GM23338 (cell line): ENCODE measurements around the gene LRRC4. TPM values are rescaled to one million over a fixed set of nuclear protein-coding genes. Genes with fewer than 3 reads are reported as not detected.

Experiments used
- ATAC-seq: fragments of 200-7000 bp; cut with Tn5 transposase; 3 replicates; pipeline ENCODE4 v1.9.1; 2020
- DNase-seq: peaks from one replicate; pipeline ENCODE4 v3.0.0-alpha.2; 2015; ENCODE audit warnings: low spot score
- H2AFZ ChIP-seq: fragments of 200-600 bp; sonication (generic); 2 replicates; pipeline ENCODE4 v1.8.0; 2016; ENCODE audit warnings: antibody characterized with exemption, mild to moderate bottlenecking, moderate library complexity
- H3F3A ChIP-seq: fragments of 200-600 bp; sonication (generic); replicated peaks from 2 replicates; pipeline ENCODE4 v1.8.0; 2017; ENCODE audit warnings: antibody characterized with exemption, mixed run types, low read depth
- H3K27ac ChIP-seq: fragments of 200-600 bp; sonication (generic); 2 replicates; pipeline ENCODE4 v1.6.1; 2016; ENCODE audit warnings: low read depth
- H3K27me3 ChIP-seq: fragments of 200-600 bp; sonication (generic); 2 replicates; pipeline ENCODE4 v1.8.0; 2016; ENCODE audit warnings: mild to moderate bottlenecking, mixed run types, moderate library complexity; ENCODE audit not compliant: insufficient read depth
- H3K36me3 ChIP-seq: fragments of 200-600 bp; sonication (generic); 2 replicates; pipeline ENCODE4 v1.8.0; 2016; ENCODE audit warnings: mild to moderate bottlenecking; ENCODE audit not compliant: insufficient read depth
- H3K4me1 ChIP-seq: fragments of 200-600 bp; sonication (generic); 2 replicates; pipeline ENCODE4 v1.8.0; 2016; ENCODE audit warnings: mild to moderate bottlenecking, moderate library complexity; ENCODE audit not compliant: insufficient read depth
- H3K4me2 ChIP-seq: fragments of 200-600 bp; sonication (generic); 2 replicates; pipeline ENCODE4 v1.7.1; 2017; ENCODE audit warnings: mixed run types
- H3K4me3 ChIP-seq: fragments of 200-600 bp; sonication (generic); 2 replicates; pipeline ENCODE4 v1.6.1; 2016; ENCODE audit warnings: mixed run types
- H3K79me2 ChIP-seq: fragments of 200-600 bp; sonication (generic); replicated peaks from 2 replicates; pipeline ENCODE4 v1.8.0; 2017; ENCODE audit warnings: mild to moderate bottlenecking; ENCODE audit not compliant: insufficient read depth
- H3K9me2 ChIP-seq: fragments of 200-600 bp; sonication (generic); 2 replicates; pipeline ENCODE4 v1.8.0; 2017; ENCODE audit not compliant: insufficient read depth
- H4K20me1 ChIP-seq: fragments of 200-600 bp; sonication (generic); replicated peaks from 2 replicates; pipeline ENCODE4 v1.8.0; 2017; ENCODE audit warnings: mild to moderate bottlenecking; ENCODE audit not compliant: insufficient read depth
- H3K27ac Mint-ChIP-seq: 2 replicates; pipeline ENCODE4 v1.8.0; 2020; ENCODE audit warnings: inconsistent platforms, mild to moderate bottlenecking, moderate library complexity, mixed read lengths
- H3K27me3 Mint-ChIP-seq: 3 replicates; pipeline ENCODE4 v1.8.0; 2022; ENCODE audit warnings: low read depth, mild to moderate bottlenecking, moderate library complexity, mixed read lengths, inconsistent platforms; ENCODE audit not compliant: insufficient read depth, poor library complexity
- H3K36me3 Mint-ChIP-seq: 3 replicates; pipeline ENCODE4 v1.8.0; 2021; ENCODE audit warnings: low read depth, mild to moderate bottlenecking, inconsistent platforms, moderate library complexity, mixed read lengths
- H3K4me1 Mint-ChIP-seq: 3 replicates; pipeline ENCODE4 v1.8.0; 2020; ENCODE audit warnings: mild to moderate bottlenecking, inconsistent platforms, mixed read lengths
- H3K4me3 Mint-ChIP-seq: 3 replicates; pipeline ENCODE4 v1.8.0; 2021; ENCODE audit warnings: moderate library complexity, mild to moderate bottlenecking, inconsistent platforms, mixed read lengths
- H3K9me3 Mint-ChIP-seq: 3 replicates; pipeline ENCODE4 v1.8.0; 2020; ENCODE audit warnings: moderate library complexity, mild to moderate bottlenecking, inconsistent platforms, mixed read lengths
- CREB1 ChIP-seq: fragments of 250-450 bp; sonication (Bioruptor Pico); IDR thresholded peaks from 2 replicates; pipeline ENCODE4 v1.5.0; 2020; ENCODE audit warnings: low read depth, mild to moderate bottlenecking, moderate library complexity
- EZH2 ChIP-seq: fragments of 200-600 bp; sonication (generic); IDR thresholded peaks from one replicate; pipeline ENCODE4 v1.8.0; 2017; ENCODE audit warnings: antibody characterized with exemption, mild to moderate bottlenecking, low read depth; ENCODE audit not compliant: unreplicated experiment
- EZH2phosphoT487 ChIP-seq: fragments of 200-600 bp; sonication (generic); IDR thresholded peaks from one replicate; pipeline ENCODE4 v1.8.1; 2018; ENCODE audit warnings: antibody characterized with exemption; ENCODE audit not compliant: unreplicated experiment
- JUNB ChIP-seq: IDR thresholded peaks from one replicate; pipeline ENCODE4 v1.6.1; 2016; ENCODE audit warnings: antibody characterized with exemption; ENCODE audit not compliant: unreplicated experiment
- NANOG ChIP-seq: IDR thresholded peaks from 2 replicates; pipeline ENCODE4 v1.6.1; 2016; ENCODE audit warnings: antibody characterized with exemption, borderline replicate concordance
- POLR2AphosphoS5 ChIP-seq: IDR thresholded peaks from 2 replicates; pipeline ENCODE4 v1.6.1; 2016; ENCODE audit warnings: antibody characterized with exemption, low read depth
- REST ChIP-seq: IDR thresholded peaks from one replicate; pipeline ENCODE4 v1.6.1; 2018; ENCODE audit warnings: antibody characterized with exemption; ENCODE audit not compliant: unreplicated experiment
- STAT1 ChIP-seq: IDR thresholded peaks from one replicate; pipeline ENCODE4 v1.6.1; 2016; ENCODE audit warnings: antibody characterized with exemption; ENCODE audit not compliant: unreplicated experiment
- ZNF114 ChIP-seq: fragments of 250-450 bp; sonication (Bioruptor Pico); IDR thresholded peaks from 2 replicates; pipeline ENCODE4 v1.5.0; 2020; ENCODE audit warnings: mild to moderate bottlenecking, moderate library complexity
- ZNF331 ChIP-seq: fragments of 250-450 bp; sonication (Bioruptor Pico); IDR thresholded peaks from 2 replicates; pipeline ENCODE4 v1.5.0; 2020; ENCODE audit warnings: low read depth, mild to moderate bottlenecking, moderate library complexity
- ZNF462 ChIP-seq: fragments of 250-450 bp; sonication (Bioruptor Pico); IDR thresholded peaks from 2 replicates; pipeline ENCODE4 v1.5.0; 2020; ENCODE audit warnings: mild to moderate bottlenecking, moderate library complexity
- polyA plus RNA-seq: library from polyadenylated mRNA; unstranded; fragments of >200 nt; fragmentation: Nextera tagmentation; extraction: Ambion mirVana; gene quantifications from 2 replicates; pipeline ENCODE4 v1.2.1, GENCODE V29; 2016
- total RNA-seq: library from RNA; depleted of rRNA; stranded (reverse); fragments of >200 nt; shearing (Covaris generic); gene quantifications from 2 replicates; pipeline ENCODE4 v1.2.3, GENCODE V29; 2014
- TF ChIP-seq, protein P1 (sequence below): IDR thresholded peaks from 2 replicates; pipeline ENCODE4 v1.6.1; 2016; ENCODE audit warnings: antibody characterized with exemption
- TF ChIP-seq, protein P2 (sequence below), 2 experiments: fragments of 200-600 bp in 1 of 2; sonication (generic) in 1 of 2; conservative IDR thresholded peaks; 2 replicates each; pipeline versions ENCODE4 v1.5.1 to v1.6.1; 2016 to 2017; ENCODE audit warnings: antibody characterized with exemption in 2 of 2, low read depth in 2 of 2, mild to moderate bottlenecking in 2 of 2, moderate library complexity in 1 of 2

LRRC4 gene
- total and polyA plus RNA-seq, 2 experiments from 2014 or later: 1.9 to 5.2 TPM

DNA sequence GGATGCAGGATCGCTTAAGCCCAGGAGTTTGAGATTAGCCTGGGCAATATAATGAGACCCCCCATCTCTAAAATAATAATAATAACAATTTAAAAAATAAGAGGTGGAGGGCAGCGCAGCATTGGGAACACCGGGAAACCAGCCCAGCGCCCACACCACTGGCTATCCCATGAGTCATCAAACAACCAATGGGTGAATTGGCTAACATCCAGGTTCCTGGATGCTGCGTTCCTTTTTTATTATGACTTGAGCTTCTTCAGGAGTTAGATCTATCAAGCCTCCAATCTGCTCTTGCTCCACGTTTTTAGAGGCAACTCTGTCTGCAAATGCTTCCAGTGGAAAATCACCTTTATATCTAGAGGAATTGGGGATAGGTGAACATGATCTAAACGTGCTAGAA, 10.0 kb upstream of the LRRC4 start:
- H3K79me2 ChIP-seq: no peaks in the 10 kb centered on the region
- H3K4me1 ChIP-seq: no peaks in the 10 kb centered on the region
- Mint-ChIP-seq H3K9me3 (no peaks in the 10 kb centered on the region), H3K27me3 (peaks cover 3% of the 10 kb centered on the region), H3K4me1 (peaks cover 15% of the 10 kb centered on the region; the same call in 2 of the 3 replicates), H3K36me3 (no peaks in the 10 kb centered on the region), H3K27ac (no peak overlapping the region), H3K4me3 (no peak overlapping the region)
- H3K9me2 ChIP-seq: no peaks in the 10 kb centered on the region
- no peak overlapping the region for H2AFZ ChIP-seq
- H3K36me3 ChIP-seq: no peaks in the 10 kb centered on the region
- no peaks in the 10 kb centered on the region for H3K27me3 ChIP-seq
- H4K20me1 ChIP-seq: peaks cover 28% of the 10 kb centered on the region
- TF ChIP-seq JUNB (no peak), EZH2phosphoT487 (no peak), ZNF331 (CRISPR knock-in tag) (no peak), POLR2AphosphoS5 (no peak), EZH2 (no peak), ZNF462 (CRISPR knock-in tag) (no peak), STAT1 (no peak), REST (no peak), ZNF114 (CRISPR knock-in tag) (no peak), NANOG (no peak), CREB1 (CRISPR knock-in tag) (no peak)
- TF ChIP-seq, protein P1, sequence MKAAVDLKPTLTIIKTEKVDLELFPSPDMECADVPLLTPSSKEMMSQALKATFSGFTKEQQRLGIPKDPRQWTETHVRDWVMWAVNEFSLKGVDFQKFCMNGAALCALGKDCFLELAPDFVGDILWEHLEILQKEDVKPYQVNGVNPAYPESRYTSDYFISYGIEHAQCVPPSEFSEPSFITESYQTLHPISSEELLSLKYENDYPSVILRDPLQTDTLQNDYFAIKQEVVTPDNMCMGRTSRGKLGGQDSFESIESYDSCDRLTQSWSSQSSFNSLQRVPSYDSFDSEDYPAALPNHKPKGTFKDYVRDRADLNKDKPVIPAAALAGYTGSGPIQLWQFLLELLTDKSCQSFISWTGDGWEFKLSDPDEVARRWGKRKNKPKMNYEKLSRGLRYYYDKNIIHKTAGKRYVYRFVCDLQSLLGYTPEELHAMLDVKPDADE: no peak
- TF ChIP-seq, protein P2, sequence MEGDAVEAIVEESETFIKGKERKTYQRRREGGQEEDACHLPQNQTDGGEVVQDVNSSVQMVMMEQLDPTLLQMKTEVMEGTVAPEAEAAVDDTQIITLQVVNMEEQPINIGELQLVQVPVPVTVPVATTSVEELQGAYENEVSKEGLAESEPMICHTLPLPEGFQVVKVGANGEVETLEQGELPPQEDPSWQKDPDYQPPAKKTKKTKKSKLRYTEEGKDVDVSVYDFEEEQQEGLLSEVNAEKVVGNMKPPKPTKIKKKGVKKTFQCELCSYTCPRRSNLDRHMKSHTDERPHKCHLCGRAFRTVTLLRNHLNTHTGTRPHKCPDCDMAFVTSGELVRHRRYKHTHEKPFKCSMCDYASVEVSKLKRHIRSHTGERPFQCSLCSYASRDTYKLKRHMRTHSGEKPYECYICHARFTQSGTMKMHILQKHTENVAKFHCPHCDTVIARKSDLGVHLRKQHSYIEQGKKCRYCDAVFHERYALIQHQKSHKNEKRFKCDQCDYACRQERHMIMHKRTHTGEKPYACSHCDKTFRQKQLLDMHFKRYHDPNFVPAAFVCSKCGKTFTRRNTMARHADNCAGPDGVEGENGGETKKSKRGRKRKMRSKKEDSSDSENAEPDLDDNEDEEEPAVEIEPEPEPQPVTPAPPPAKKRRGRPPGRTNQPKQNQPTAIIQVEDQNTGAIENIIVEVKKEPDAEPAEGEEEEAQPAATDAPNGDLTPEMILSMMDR (conservative IDR thresholded peaks at IDR 0.05; ENCODE audit: low read depth in 2 of 2): no peak
- DNase-seq: no peak
- ATAC-seq: no peak
- H3K4me3 ChIP-seq: no peak overlapping the region
- H3K27ac ChIP-seq: no peak overlapping the region
- no peak overlapping the region for H3K4me2 ChIP-seq
- no peaks in the 10 kb centered on the region for H3F3A ChIP-seq
